Measurements from ENCODE around the gene CDC42SE2. TPM values are rescaled to one million over a fixed set of nuclear protein-coding genes. Genes with fewer than 3 reads are reported as not detected.
"Not testable (repeated sequence)": the region's sequence is repeated elsewhere in the genome, so short reads cannot be mapped to it uniquely, and the experiment has no call there.

The CDC42SE2 gene
- total RNA-seq, 1 donor from 2014 or later = 27.8 TPM

DNA sequence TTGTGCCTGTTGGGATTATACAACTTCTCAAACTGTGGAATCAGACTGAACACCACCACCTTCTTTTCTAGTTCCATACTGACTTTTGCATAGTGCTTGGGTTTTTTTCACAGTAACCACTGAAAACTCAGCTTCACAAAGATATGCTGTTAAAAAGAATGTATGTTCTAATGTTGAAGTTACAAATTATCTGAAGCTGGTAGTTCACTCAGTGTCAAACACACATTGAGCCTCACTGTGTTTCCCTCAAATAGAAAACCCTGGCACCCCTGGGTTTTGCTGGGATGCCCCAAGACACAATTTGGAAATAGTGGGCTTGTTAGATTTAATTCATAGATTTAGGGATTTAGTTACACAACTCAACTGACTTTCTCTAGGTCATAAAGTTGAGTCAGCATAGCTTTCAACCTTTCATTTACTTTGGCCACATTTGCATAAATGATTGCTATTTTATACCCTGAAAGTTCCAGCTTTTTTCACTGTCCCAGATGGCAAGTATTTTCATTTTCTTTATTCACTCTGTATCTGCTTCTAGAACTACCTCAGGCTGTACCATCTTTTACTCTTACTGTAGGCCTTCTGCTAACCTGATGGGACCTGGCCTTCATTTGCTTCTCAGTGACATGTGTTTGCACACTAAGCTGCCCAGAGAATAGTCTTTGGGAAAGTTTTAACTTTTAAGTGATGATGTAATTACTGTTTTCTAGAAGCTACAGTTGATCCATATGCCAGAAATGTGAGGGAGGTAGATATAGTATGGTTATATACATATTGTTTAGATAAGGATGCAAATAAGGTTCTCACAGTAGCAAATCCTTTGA is 115.1 kb downstream of the CDC42SE2 start:
- DNase-seq (ENCODE audit: extremely low spot score, unreplicated experiment) = no peak
- H3K9me3 Mint-ChIP-seq = no peaks in the 10 kb centered on the region
- no peaks in the 10 kb centered on the region for H3K27me3 Mint-ChIP-seq
- peak overlapping the region; percentile 55 for H3K27ac Mint-ChIP-seq
- TF ChIP-seq, protein P1, sequence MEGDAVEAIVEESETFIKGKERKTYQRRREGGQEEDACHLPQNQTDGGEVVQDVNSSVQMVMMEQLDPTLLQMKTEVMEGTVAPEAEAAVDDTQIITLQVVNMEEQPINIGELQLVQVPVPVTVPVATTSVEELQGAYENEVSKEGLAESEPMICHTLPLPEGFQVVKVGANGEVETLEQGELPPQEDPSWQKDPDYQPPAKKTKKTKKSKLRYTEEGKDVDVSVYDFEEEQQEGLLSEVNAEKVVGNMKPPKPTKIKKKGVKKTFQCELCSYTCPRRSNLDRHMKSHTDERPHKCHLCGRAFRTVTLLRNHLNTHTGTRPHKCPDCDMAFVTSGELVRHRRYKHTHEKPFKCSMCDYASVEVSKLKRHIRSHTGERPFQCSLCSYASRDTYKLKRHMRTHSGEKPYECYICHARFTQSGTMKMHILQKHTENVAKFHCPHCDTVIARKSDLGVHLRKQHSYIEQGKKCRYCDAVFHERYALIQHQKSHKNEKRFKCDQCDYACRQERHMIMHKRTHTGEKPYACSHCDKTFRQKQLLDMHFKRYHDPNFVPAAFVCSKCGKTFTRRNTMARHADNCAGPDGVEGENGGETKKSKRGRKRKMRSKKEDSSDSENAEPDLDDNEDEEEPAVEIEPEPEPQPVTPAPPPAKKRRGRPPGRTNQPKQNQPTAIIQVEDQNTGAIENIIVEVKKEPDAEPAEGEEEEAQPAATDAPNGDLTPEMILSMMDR (conservative IDR thresholded peaks at IDR 0.05) = no peak
- H3K4me3 Mint-ChIP-seq = no peak overlapping the region
- peaks cover 12% of the 10 kb centered on the region for H3K36me3 Mint-ChIP-seq
- H3K4me1 Mint-ChIP-seq (ENCODE audit: unreplicated experiment) = peaks cover 21% of the 10 kb centered on the region

DNA sequence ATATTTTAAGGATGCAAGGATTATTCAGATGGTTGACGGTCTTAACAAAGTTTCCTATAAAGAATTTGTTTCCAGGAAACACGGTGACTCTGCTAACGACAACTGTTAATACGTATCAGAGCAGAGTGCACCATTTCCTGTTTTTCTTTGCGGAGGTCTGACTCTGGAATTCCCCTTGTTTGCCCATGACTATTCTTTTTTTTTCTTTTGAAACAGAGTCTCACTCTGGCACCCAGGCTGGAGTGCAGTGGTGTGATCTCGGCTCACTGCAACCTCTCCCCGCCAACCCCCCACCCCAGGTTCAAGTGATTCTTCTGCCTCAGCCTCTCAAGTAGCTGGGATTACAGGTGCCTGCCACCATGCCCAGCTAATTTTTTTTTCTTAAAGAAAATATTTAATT is 115.9 kb downstream of the CDC42SE2 start:
- TF ChIP-seq, protein P1 (conservative IDR thresholded peaks at IDR 0.05) = no peak
- no peak for DNase-seq (ENCODE audit: extremely low spot score, unreplicated experiment)

DNA sequence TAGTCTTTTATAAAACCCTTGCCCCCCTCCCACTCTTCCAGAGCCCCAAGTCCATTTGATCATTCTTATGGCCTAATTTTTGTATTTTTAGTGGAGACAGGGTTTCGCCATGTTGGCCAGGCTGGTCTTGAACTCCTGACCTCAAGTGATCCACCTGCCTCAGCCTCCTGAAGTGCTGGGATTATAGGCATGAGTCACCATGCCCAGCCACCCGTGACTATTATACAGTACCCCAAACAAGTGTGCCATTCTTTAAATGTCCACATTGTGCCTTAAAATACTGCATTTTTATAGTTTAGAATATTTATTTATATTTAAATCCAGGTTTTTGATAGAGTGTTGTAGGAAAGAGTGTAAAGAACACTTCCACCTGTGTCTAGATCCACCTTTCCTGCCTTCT is 116.4 kb downstream of the CDC42SE2 start:
- Mint-ChIP-seq H3K36me3 (peaks cover 13% of the 10 kb centered on the region), H3K4me1 (ENCODE audit: unreplicated experiment) (peaks cover 21% of the 10 kb centered on the region), H3K27ac (peak overlapping the region; percentile 7)
- not testable (repeated sequence) for H3K27me3 Mint-ChIP-seq; DNase-seq (ENCODE audit: extremely low spot score, unreplicated experiment); H3K9me3 Mint-ChIP-seq; H3K4me3 Mint-ChIP-seq

More for the DNA sequence above, 115.9 kb downstream of the CDC42SE2 start:
- Mint-ChIP-seq H3K27ac (no peak overlapping the region), H3K4me1 (ENCODE audit: unreplicated experiment) (peaks cover 21% of the 10 kb centered on the region), H3K27me3 (no peaks in the 10 kb centered on the region), H3K36me3 (peaks cover 12% of the 10 kb centered on the region), H3K4me3 (no peak overlapping the region), H3K9me3 (no peaks in the 10 kb centered on the region)

DNA sequence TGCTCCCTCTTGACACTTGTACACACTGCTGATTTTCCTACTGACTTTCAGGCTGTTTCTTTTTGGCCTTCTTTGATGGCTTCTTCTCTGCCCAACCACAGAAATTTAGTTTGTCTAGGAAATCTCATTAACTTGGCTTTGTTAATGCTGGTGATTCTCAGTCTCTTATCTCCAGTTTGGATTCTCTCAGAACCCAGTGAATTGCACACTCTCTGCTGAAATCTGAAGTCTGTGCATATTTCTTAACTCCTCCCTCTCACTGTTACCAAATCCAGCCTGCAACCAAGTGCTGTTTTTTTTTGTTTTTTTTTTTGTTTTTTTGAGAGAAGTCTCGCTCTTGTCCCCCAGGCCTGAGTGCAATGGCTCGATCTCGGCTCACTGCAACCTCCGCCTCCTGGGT is 117.2 kb downstream of the CDC42SE2 start:
- H3K9me3 Mint-ChIP-seq = no peaks in the 10 kb centered on the region
- no peak overlapping the region for H3K4me3 Mint-ChIP-seq
- H3K4me1 Mint-ChIP-seq (ENCODE audit: unreplicated experiment) = peaks cover 16% of the 10 kb centered on the region
- TF ChIP-seq, protein P1 (conservative IDR thresholded peaks at IDR 0.05) = no peak
- no peak for DNase-seq (ENCODE audit: extremely low spot score, unreplicated experiment)
- peaks cover 14% of the 10 kb centered on the region for H3K36me3 Mint-ChIP-seq
- no peaks in the 10 kb centered on the region for H3K27me3 Mint-ChIP-seq
- H3K27ac Mint-ChIP-seq = peak overlapping the region; percentile 7

DNA sequence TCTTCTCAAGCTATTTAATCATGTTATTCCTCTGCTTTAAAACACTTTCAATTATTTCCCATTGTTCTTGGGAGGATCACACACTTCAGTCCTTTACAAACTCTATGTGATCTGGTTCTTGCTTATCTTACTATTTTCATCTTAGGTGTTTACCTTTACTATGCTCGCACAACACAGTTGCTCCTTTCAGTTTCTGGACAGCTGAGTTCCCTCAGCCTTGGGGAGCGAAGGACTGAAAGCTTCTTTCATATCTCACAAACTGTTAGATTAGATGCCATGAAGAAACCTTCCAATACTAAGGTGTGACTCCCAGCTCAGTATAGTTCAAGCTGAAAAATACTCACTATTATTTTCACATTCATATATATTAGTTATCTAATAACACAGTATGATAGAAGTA is 117.9 kb downstream of the CDC42SE2 start:
- H3K4me1 Mint-ChIP-seq (ENCODE audit: unreplicated experiment) = peaks cover 24% of the 10 kb centered on the region
- H3K27ac Mint-ChIP-seq = peak overlapping the region; percentile 22
- H3K27me3 Mint-ChIP-seq = no peaks in the 10 kb centered on the region
- peaks cover 11% of the 10 kb centered on the region for H3K36me3 Mint-ChIP-seq
- H3K4me3 Mint-ChIP-seq = no peak overlapping the region
- TF ChIP-seq, protein P1 (conservative IDR thresholded peaks at IDR 0.05) = no peak
- H3K9me3 Mint-ChIP-seq = no peaks in the 10 kb centered on the region
- DNase-seq (ENCODE audit: extremely low spot score, unreplicated experiment) = no peak

All from type B pancreatic cell (in vitro differentiated cells).